Keratinocyte (primary cell): ENCODE data around the gene MRGPRD. TPM values are rescaled to one million over a fixed set of nuclear protein-coding genes. Genes with fewer than 3 reads are reported as not detected.

Experiments used
- DNase-seq: peaks from one replicate; pipeline ENCODE4 v3.0.0-alpha.2; 2011; ENCODE audit warnings: low read depth, missing footprints, low spot score
- FAIRE-seq: peaks from 2 replicates; lab custom pipeline; 2011; peaks lifted over from hg19 to GRCh38; lab: Jason Lieb, UNC
- H2AFZ ChIP-seq: 2 replicates; pipeline ENCODE4 v1.6.0; 2012; ENCODE audit warnings: low read length, control low read depth, inconsistent platforms; ENCODE audit not compliant: control insufficient read depth
- H3K27ac ChIP-seq: 2 replicates; pipeline ENCODE4 v1.5.1; 2011; ENCODE audit warnings: low read length; ENCODE audit not compliant: control insufficient read depth, insufficient read depth
- H3K27me3 ChIP-seq: 3 replicates; pipeline ENCODE4 v1.6.0; 2011; ENCODE audit warnings: low read length; ENCODE audit not compliant: control insufficient read depth, insufficient read depth; ENCODE audit errors: extremely low read depth
- H3K36me3 ChIP-seq, 2 experiments: 2 replicates in 1 of 2; 3 replicates in 1 of 2; pipeline ENCODE4 v1.5.1; 2011; ENCODE audit warnings: low read length in 2 of 2, mild to moderate bottlenecking in 1 of 2; ENCODE audit not compliant: control insufficient read depth in 2 of 2, insufficient read depth in 2 of 2; ENCODE audit errors: extremely low read depth in 1 of 2
- H3K4me1 ChIP-seq: 3 replicates; pipeline ENCODE4 v1.5.1; 2011; ENCODE audit warnings: low read length; ENCODE audit not compliant: control insufficient read depth, insufficient read depth; ENCODE audit errors: extremely low read depth
- H3K4me2 ChIP-seq: 3 replicates; pipeline ENCODE4 v1.6.0; 2011; ENCODE audit warnings: low read depth, low read length; ENCODE audit not compliant: control insufficient read depth, insufficient read depth; ENCODE audit errors: extremely low read depth
- H3K4me3 ChIP-seq, 3 experiments: fragments of 200-600 bp in 1 of 3; sonication (generic) in 1 of 3; 2 replicates in 2 of 3; 3 replicates in 1 of 3; pipeline ENCODE4 v1.5.1; 2011 to 2016; ENCODE audit warnings: low read length in 3 of 3, mild to moderate bottlenecking in 3 of 3, control low read depth in 2 of 3, inconsistent platforms in 1 of 3, low read depth in 1 of 3, mixed read lengths in 1 of 3, mixed run types in 1 of 3, moderate library complexity in 1 of 3; ENCODE audit not compliant: control insufficient read depth in 2 of 3, insufficient read depth in 2 of 3; ENCODE audit errors: extremely low read depth in 1 of 3
- H3K79me2 ChIP-seq: 2 replicates; pipeline ENCODE4 v1.6.0; 2012; ENCODE audit warnings: low read length; ENCODE audit not compliant: control insufficient read depth, insufficient read depth
- H3K9ac ChIP-seq: 3 replicates; pipeline ENCODE4 v1.6.0; 2011; ENCODE audit warnings: low read length; ENCODE audit not compliant: control insufficient read depth, insufficient read depth; ENCODE audit errors: extremely low read depth
- H3K9me1 ChIP-seq: 3 replicates; pipeline ENCODE4 v1.6.0; 2011; ENCODE audit warnings: low read length; ENCODE audit not compliant: control insufficient read depth, insufficient read depth; ENCODE audit errors: extremely low read depth
- H3K9me3 ChIP-seq: 2 replicates; pipeline ENCODE4 v1.5.1; 2012; ENCODE audit warnings: low read depth, low read length; ENCODE audit not compliant: control insufficient read depth
- H4K20me1 ChIP-seq: 3 replicates; pipeline ENCODE4 v1.6.0; 2011; ENCODE audit warnings: low read length; ENCODE audit not compliant: control insufficient read depth, insufficient read depth; ENCODE audit errors: extremely low read depth
- EZH2 ChIP-seq: IDR thresholded peaks from one replicate; pipeline ENCODE4 v1.6.1; 2012; ENCODE audit warnings: inconsistent platforms, mild to moderate bottlenecking, low read length, moderate library complexity
- dilution Hi-C: fragments of 300-500 bp; cut with MboI; formaldehyde crosslinking; loops from one replicate; pipeline ENCODE4 v1.7.0; 2020; ENCODE audit warnings: low sequenced_read_pairs; ENCODE audit not compliant: extremely low pct_ligation_motif_present
- polyA plus RNA-seq, 5 experiments: library from polyadenylated mRNA; depleted of rRNA in 3 of 5; stranded (reverse) in 3 of 5; stranded (forward) in 1 of 5; unstranded in 1 of 5; fragments of >200 nt; gene quantifications; 1 replicate in 1 of 5; 2 replicates in 3 of 5; 3 replicates in 1 of 5; pipeline versions ENCODE4 v1.2.1 to v1.2.3, GENCODE V29; 2011 to 2012; ENCODE audit warnings: missing spikeins in 2 of 5, low read depth in 1 of 5, low replicate concordance in 1 of 5
- TF ChIP-seq, protein P1 (sequence below), 3 experiments: IDR thresholded peaks in 1 of 3; conservative IDR thresholded peaks in 1 of 3; optimal IDR thresholded peaks in 1 of 3; 2 replicates in 2 of 3; 3 replicates in 1 of 3; pipeline versions ENCODE3 to v1.5.1; 2011; ENCODE audit warnings: low read length in 3 of 3, mild to moderate bottlenecking in 3 of 3, moderate library complexity in 2 of 3, control low read depth in 1 of 3, inconsistent platforms in 1 of 3; ENCODE audit not compliant: insufficient read depth in 2 of 3; ENCODE audit errors: extremely low read depth in 1 of 3

The MRGPRD gene
- polyA plus RNA-seq, 1 donor (not counting 4 experiments of a cell fraction or from before 2014, with no cell fraction given), result not detected

DNA sequence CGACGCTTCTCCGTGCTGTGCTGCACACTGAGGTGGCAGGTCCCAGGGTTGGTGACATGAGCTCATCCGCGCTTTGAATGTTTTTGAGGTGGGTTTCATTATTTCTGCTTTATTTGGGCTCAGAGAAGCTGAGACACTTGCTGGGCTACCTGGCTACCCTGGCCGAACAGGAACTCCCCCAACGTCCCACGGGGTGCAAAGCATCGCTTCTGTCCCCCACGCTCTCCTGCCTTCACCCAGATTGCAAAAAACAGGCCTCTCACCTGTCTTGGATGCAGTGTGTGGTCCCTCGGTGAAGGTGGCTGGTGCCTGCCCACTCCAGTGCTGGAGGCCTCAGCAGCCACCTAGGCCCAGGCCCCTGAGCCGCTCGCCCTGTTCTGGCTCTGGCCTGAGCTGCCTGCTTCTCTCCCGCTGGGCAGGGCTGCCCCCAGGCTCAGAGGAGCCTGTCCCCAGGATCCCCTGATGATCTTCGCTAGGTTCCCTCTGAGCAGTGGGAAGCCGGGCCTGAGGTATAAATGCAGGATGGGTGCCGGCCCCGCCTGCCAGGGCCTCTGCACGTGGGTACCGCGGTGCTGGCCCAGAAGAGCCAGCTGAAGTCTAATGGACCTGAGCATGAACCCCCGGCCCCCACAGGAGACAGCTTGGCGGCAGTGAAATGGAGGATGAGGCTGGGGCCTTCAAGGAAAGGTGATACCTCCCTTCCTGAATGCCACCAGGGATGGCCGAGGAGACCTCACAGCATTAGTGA is 15.8 kb upstream of the MRGPRD start:
- FAIRE-seq (no peak), DNase-seq (no peak)
- H3K9me1 ChIP-seq, result no peaks in the 10 kb centered on the region
- no peaks in the 10 kb centered on the region for H4K20me1 ChIP-seq
- H3K4me2 ChIP-seq, result no peak overlapping the region
- H3K9ac ChIP-seq, result no peak overlapping the region
- H3K4me1 ChIP-seq, result peaks cover 3% of the 10 kb centered on the region
- no peaks in the 10 kb centered on the region for H3K79me2 ChIP-seq
- TF ChIP-seq EZH2, result no peak
- TF ChIP-seq, protein P1, sequence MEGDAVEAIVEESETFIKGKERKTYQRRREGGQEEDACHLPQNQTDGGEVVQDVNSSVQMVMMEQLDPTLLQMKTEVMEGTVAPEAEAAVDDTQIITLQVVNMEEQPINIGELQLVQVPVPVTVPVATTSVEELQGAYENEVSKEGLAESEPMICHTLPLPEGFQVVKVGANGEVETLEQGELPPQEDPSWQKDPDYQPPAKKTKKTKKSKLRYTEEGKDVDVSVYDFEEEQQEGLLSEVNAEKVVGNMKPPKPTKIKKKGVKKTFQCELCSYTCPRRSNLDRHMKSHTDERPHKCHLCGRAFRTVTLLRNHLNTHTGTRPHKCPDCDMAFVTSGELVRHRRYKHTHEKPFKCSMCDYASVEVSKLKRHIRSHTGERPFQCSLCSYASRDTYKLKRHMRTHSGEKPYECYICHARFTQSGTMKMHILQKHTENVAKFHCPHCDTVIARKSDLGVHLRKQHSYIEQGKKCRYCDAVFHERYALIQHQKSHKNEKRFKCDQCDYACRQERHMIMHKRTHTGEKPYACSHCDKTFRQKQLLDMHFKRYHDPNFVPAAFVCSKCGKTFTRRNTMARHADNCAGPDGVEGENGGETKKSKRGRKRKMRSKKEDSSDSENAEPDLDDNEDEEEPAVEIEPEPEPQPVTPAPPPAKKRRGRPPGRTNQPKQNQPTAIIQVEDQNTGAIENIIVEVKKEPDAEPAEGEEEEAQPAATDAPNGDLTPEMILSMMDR (optimal IDR thresholded peaks at IDR 0.05 in 1 of 3, IDR thresholded peaks at IDR 0.05 in 1 of 3, conservative IDR thresholded peaks at IDR 0.05 in 1 of 3; ENCODE audit: extremely low read depth in 1 of 3, insufficient read depth in 2 of 3, low read length in 3 of 3), result no peak
- H3K4me3 ChIP-seq, result no peak overlapping the region
- H3K36me3 ChIP-seq, result no peaks in the 10 kb centered on the region
- dilution Hi-C loops, result no loop called here
- no peak overlapping the region for H3K27ac ChIP-seq
- peaks cover 13% of the 10 kb centered on the region for H3K27me3 ChIP-seq
- no peak overlapping the region for H2AFZ ChIP-seq
- H3K9me3 ChIP-seq, result no peaks in the 10 kb centered on the region

DNA sequence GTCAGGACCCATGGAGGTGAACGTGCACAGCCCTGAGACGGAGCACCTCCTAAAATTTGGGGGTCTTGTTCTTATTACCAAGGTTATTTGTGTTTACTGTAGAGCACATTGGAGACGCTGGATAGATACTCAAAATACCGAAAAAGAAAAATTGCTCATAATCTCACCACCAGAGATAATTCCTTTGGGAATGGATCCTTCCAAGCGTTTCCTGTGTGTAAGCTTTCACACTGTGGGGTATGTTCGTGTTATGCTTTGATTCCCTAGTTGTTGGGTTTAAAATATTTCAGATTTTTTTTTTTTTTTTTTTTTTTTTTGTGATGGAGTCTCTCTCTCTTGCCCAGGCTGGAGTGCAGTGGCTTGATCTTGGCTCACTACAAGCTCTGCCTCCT is 14.1 kb upstream of the MRGPRD start:
- H3K9ac ChIP-seq, result no peak overlapping the region
- H2AFZ ChIP-seq, result no peak overlapping the region
- H3K79me2 ChIP-seq, result no peaks in the 10 kb centered on the region
- no peaks in the 10 kb centered on the region for H3K9me1 ChIP-seq
- dilution Hi-C loops, result no loop called here
- H3K27ac ChIP-seq, result no peak overlapping the region
- no peaks in the 10 kb centered on the region for H3K9me3 ChIP-seq
- no peaks in the 10 kb centered on the region for H3K4me1 ChIP-seq
- no peak overlapping the region for H3K4me2 ChIP-seq
- no peaks in the 10 kb centered on the region for H4K20me1 ChIP-seq
- H3K4me3 ChIP-seq, result no peak overlapping the region
- no peak for TF ChIP-seq EZH2
- TF ChIP-seq, protein P1 (optimal IDR thresholded peaks at IDR 0.05 in 1 of 3, IDR thresholded peaks at IDR 0.05 in 1 of 3, conservative IDR thresholded peaks at IDR 0.05 in 1 of 3; ENCODE audit: extremely low read depth in 1 of 3, insufficient read depth in 2 of 3, low read length in 3 of 3), result no peak
- DNase-seq (no peak), FAIRE-seq (no peak)
- H3K27me3 ChIP-seq, result peaks cover 16% of the 10 kb centered on the region
- H3K36me3 ChIP-seq, result no peaks in the 10 kb centered on the region
